ENCODE data around the gene BRS3. TPM values are rescaled to one million over a fixed set of nuclear protein-coding genes. Genes with fewer than 3 reads are reported as not detected.

Gene BRS3
- total and polyA plus RNA-seq, 9 of the 15 experiments (the other 6 are each of a cell fraction or from before 2014, with no cell fraction given), result not detected

DNA sequence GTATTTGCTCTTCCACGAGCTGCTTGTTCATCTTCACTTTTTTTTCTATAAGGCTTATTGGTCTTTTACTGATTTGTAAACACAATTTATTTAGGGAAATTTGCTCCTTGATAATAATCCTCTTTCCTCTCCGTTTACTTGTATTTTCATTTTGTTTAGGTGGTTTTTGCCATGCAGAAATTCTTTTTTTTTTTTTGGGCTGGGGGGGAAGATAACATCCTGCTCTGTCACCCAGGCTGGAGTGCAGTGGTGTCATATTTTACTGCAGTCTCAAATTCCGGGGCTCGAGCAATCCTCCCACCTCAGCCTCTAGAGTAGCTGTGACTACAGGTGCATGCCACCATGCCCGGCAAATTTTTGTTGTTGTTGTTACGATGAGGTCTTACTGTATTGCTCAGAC lies 31.6 kb upstream of the BRS3 start (continued):
- TF ChIP-seq, protein P1, sequence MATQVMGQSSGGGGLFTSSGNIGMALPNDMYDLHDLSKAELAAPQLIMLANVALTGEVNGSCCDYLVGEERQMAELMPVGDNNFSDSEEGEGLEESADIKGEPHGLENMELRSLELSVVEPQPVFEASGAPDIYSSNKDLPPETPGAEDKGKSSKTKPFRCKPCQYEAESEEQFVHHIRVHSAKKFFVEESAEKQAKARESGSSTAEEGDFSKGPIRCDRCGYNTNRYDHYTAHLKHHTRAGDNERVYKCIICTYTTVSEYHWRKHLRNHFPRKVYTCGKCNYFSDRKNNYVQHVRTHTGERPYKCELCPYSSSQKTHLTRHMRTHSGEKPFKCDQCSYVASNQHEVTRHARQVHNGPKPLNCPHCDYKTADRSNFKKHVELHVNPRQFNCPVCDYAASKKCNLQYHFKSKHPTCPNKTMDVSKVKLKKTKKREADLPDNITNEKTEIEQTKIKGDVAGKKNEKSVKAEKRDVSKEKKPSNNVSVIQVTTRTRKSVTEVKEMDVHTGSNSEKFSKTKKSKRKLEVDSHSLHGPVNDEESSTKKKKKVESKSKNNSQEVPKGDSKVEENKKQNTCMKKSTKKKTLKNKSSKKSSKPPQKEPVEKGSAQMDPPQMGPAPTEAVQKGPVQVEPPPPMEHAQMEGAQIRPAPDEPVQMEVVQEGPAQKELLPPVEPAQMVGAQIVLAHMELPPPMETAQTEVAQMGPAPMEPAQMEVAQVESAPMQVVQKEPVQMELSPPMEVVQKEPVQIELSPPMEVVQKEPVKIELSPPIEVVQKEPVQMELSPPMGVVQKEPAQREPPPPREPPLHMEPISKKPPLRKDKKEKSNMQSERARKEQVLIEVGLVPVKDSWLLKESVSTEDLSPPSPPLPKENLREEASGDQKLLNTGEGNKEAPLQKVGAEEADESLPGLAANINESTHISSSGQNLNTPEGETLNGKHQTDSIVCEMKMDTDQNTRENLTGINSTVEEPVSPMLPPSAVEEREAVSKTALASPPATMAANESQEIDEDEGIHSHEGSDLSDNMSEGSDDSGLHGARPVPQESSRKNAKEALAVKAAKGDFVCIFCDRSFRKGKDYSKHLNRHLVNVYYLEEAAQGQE (IDR thresholded peaks at IDR 0.05; ENCODE audit: borderline replicate concordance), result no peak
- TF ChIP-seq, protein P1 (CRISPR knock-in tag; IDR thresholded peaks at IDR 0.05; ENCODE audit: low read depth), result no peak
- TF ChIP-seq ELF1 (tag; IDR thresholded peaks at IDR 0.05) (no peak), ZNF76 (CRISPR knock-in tag; IDR thresholded peaks at IDR 0.05; ENCODE audit: borderline replicate concordance) (no peak), NFE2 (IDR thresholded peaks at IDR 0.05; ENCODE audit: low read depth) (peak; percentile 69), GATAD2B (IDR thresholded peaks at IDR 0.05; ENCODE audit: borderline replicate concordance) (no peak), HNRNPL (IDR thresholded peaks at IDR 0.05; ENCODE audit: low read depth, low read length) (no peak), POLR2G (IDR thresholded peaks at IDR 0.05; ENCODE audit: low read depth, low read length) (no peak), CREB1 (IDR thresholded peaks at IDR 0.05) (no peak), CREB1 (CRISPR knock-in tag; IDR thresholded peaks at IDR 0.05) (no peak), MCM7 (IDR thresholded peaks at IDR 0.05) (no peak), BRD4 (IDR thresholded peaks at IDR 0.05) (no peak), KHSRP (IDR thresholded peaks at IDR 0.05) (no peak), CBX5 (IDR thresholded peaks at IDR 0.05; ENCODE audit: borderline replicate concordance, low read depth) (no peak)
- TF ChIP-seq, protein P2, sequence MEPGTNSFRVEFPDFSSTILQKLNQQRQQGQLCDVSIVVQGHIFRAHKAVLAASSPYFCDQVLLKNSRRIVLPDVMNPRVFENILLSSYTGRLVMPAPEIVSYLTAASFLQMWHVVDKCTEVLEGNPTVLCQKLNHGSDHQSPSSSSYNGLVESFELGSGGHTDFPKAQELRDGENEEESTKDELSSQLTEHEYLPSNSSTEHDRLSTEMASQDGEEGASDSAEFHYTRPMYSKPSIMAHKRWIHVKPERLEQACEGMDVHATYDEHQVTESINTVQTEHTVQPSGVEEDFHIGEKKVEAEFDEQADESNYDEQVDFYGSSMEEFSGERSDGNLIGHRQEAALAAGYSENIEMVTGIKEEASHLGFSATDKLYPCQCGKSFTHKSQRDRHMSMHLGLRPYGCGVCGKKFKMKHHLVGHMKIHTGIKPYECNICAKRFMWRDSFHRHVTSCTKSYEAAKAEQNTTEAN (CRISPR knock-in tag; IDR thresholded peaks at IDR 0.05), result no peak
- TF ChIP-seq, protein P3, sequence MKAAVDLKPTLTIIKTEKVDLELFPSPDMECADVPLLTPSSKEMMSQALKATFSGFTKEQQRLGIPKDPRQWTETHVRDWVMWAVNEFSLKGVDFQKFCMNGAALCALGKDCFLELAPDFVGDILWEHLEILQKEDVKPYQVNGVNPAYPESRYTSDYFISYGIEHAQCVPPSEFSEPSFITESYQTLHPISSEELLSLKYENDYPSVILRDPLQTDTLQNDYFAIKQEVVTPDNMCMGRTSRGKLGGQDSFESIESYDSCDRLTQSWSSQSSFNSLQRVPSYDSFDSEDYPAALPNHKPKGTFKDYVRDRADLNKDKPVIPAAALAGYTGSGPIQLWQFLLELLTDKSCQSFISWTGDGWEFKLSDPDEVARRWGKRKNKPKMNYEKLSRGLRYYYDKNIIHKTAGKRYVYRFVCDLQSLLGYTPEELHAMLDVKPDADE (conservative IDR thresholded peaks at IDR 0.05; ENCODE audit: control insufficient read depth, low read depth, low read length), result no peak
- TF ChIP-seq, protein P4, sequence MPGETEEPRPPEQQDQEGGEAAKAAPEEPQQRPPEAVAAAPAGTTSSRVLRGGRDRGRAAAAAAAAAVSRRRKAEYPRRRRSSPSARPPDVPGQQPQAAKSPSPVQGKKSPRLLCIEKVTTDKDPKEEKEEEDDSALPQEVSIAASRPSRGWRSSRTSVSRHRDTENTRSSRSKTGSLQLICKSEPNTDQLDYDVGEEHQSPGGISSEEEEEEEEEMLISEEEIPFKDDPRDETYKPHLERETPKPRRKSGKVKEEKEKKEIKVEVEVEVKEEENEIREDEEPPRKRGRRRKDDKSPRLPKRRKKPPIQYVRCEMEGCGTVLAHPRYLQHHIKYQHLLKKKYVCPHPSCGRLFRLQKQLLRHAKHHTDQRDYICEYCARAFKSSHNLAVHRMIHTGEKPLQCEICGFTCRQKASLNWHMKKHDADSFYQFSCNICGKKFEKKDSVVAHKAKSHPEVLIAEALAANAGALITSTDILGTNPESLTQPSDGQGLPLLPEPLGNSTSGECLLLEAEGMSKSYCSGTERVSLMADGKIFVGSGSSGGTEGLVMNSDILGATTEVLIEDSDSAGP (CRISPR knock-in tag; IDR thresholded peaks at IDR 0.05), result no peak
